Measurements from ENCODE around the gene PIGO. TPM values are rescaled to one million over a fixed set of nuclear protein-coding genes. Genes with fewer than 3 reads are reported as not detected.

Gene PIGO
- total RNA-seq, 1 donor from 2014 or later = 35.2 TPM

Other genes with a start within 250 kb of the PIGO start
- gene PHF24, start 138.3 kb downstream of the PIGO start, total RNA-seq = 1.7 TPM
- gene DNAJB5, start 106.8 kb downstream of the PIGO start, total RNA-seq = 24.2 TPM
- gene VCP, start 24.0 kb downstream of the PIGO start, total RNA-seq = 217 TPM
- gene FANCG, start 16.6 kb downstream of the PIGO start, total RNA-seq = 19.3 TPM
- gene STOML2, start 6.5 kb upstream of the PIGO start, total RNA-seq = 100 TPM
- 11.5 TPM for gene ATOSB, start 19.3 kb upstream of the PIGO start, total RNA-seq
- gene UNC13B, start 65.4 kb upstream of the PIGO start, total RNA-seq = 49.5 TPM